ENCODE results near the gene OTUB1. TPM values are rescaled to one million over a fixed set of nuclear protein-coding genes. Genes with fewer than 3 reads are reported as not detected.
"Not testable (repeated sequence)": the region's sequence is repeated elsewhere in the genome, so short reads cannot be mapped to it uniquely, and the experiment has no call there.

Gene OTUB1
- polyA plus RNA-seq, 12 donors: 35.1 to 61.1 (median 48.4) TPM; not detected in 1

GRCh38 chr11:63969461-63969860 is 16.8 kb upstream of the OTUB1 start:
- DNase-seq: no peak

GRCh38 chr11:63970902-63971301 is 15.3 kb upstream of the OTUB1 start:
- DNase-seq: no peak

- not testable (repeated sequence) for DNase-seq
Measured at GRCh38 chr11:63973912-63974258, 12.4 kb upstream of the OTUB1 start.

GRCh38 chr11:63974259-63975143 is 11.7 kb upstream of the OTUB1 start, which contains the start of gene COX8A:
Gene COX8A (plus strand): TSS chr11:63974620. CDS start chr11:63974681, 61 bp downstream.
- peak; percentile 100 for DNase-seq

- no peak for DNase-seq
Measured at GRCh38 chr11:63978551-63979239, 7.5 kb upstream of the OTUB1 start.

GRCh38 chr11:63979426-63979825 is 6.8 kb upstream of the OTUB1 start:
- no peak for DNase-seq

GRCh38 chr11:63985812-63986155 is 454 bp upstream of the OTUB1 start:
- no peak for DNase-seq

- no peak for DNase-seq
Measured at GRCh38 chr11:63986932-63987513, 785 bp downstream of the OTUB1 start.

- DNase-seq: no peak
Measured at GRCh38 chr11:63991558-63991957, 5.3 kb downstream of the OTUB1 start.

- no peak for DNase-seq
Measured at GRCh38 chr11:63993100-63993499, 6.9 kb downstream of the OTUB1 start.

- DNase-seq: no peak
Measured at GRCh38 chr11:63993993-63994392, 7.8 kb downstream of the OTUB1 start.

GRCh38 chr11:63996512-63996911 is 10.3 kb downstream of the OTUB1 start:
- no peak for DNase-seq

GRCh38 chr11:63997104-63997700 is 11.0 kb downstream of the OTUB1 start:
- no peak for DNase-seq

GRCh38 chr11:63997801-63998337 is 11.6 kb downstream of the OTUB1 start:
- no peak for DNase-seq

- no peak for DNase-seq
Measured at GRCh38 chr11:63998558-63999348, 12.5 kb downstream of the OTUB1 start.

- DNase-seq: peak; percentile 37
Measured at GRCh38 chr11:63999349-64000025, 13.2 kb downstream of the OTUB1 start.

GRCh38 chr11:64000026-64000739 is 13.9 kb downstream of the OTUB1 start:
- peak; percentile 75 for DNase-seq

GRCh38 chr11:64000740-64001483 is 14.7 kb downstream of the OTUB1 start:
- no peak for DNase-seq

Measured in muscle of arm (tissue), 12 donors.